Measurements from ENCODE around the gene MRGPRG.
"Not testable (repeated sequence)": the region's sequence is repeated elsewhere in the genome, so short reads cannot be mapped to it uniquely, and the experiment has no call there.

MRGPRG gene

DNA sequence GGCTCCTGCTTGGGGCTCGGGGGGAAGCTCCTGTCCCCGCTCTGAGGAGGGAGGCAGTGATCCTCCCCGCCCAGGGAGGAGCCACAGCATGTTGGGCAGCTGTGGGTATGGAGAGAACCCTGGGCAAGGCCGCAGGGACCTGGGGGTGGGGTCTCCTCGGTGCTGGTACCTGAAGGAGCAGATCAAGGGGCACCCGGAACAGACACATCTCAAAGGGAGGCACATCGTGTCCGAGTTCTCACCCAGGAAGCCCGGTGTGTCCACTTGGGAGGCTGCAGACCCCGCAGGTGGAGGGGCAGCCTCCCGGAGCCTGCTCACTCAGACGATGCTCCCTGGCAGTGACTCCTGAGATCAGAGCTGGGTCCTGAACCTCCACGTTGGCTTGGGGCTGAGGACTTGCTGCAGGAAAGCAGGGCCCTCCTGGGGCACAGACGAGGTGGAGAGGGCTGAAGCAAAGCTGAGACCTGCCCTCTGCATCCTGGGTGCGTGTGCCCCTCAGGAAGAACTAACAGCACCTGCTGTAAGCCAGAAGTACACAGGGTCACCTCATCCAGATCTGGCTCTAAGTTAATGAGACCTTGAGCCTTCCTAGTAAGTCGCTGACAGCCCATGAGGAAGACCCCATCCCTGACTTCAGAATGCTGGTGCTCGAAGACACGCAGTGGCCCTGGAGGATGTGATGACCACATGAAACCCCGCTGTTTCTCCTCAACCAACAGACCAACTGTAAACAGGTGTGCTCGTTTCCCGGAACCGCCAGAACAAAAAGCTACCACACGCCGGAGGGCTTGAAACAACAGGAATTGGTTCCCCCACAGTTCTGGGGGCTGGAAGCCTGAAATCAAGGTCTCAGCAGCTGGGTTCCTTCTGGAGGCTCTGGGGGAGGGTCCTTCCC lies 47.6 kb downstream of the MRGPRG start:
- no peak for DNase-seq

GRCh38 chr11:3170044-3170755 lies 48.4 kb downstream of the MRGPRG start:
- DNase-seq, result no peak

GRCh38 chr11:3169255-3170043 lies 49.2 kb downstream of the MRGPRG start:
- DNase-seq, result no peak

DNA sequence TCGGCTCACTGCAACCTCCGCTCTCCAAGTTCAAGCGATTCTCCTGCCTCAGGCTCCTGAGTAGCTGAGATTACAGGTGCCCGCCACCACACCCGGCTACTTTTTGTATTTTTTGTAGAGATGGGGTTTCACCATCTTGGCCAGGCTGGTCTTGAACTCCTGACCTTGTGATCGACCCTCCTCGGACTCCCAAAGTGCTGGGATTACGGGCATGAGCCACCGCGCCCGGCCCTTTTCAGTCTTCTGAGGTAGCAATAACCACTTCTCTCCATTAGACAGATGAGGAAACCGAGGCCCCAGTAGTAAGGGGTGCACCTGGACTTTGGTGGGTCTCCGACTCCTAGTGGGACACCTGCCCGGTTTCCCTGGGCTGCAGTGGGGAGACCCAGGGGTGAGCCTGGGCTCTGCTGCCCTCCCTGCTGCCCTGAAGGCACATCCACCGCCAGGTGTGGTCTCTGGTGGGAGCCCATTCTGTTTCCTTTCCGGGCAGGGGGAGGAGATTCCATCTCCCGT lies 49.8 kb downstream of the MRGPRG start:
- not testable (repeated sequence) for DNase-seq
